Activated T-helper 17 cell treated with anti-CD3 and anti-CD28 coated beads, Interleukin-2, amount 50 U/mL, for 72 hours (primary cell): ENCODE results near the gene USP38. TPM values are rescaled to one million over a fixed set of nuclear protein-coding genes. Genes with fewer than 3 reads are reported as not detected.
A peak's percentile ranks its signal among the peaks of the same experiment; 100 is the strongest.
"Not testable (repeated sequence)": the region's sequence is repeated elsewhere in the genome, so short reads cannot be mapped to it uniquely, and the experiment has no call there.

Experiments
- ATAC-seq: fragments of 150-1000 bp; cut with Tn5 transposase; replicated peaks from 2 replicates; pipeline ENCODE4 v1.10.0; 2021; ENCODE audit warnings: mild to moderate bottlenecking, moderate library complexity
- H3K27ac Mint-ChIP-seq: one replicate; pipeline ENCODE4 v1.8.0; 2022; ENCODE audit warnings: mixed read lengths
- H3K27me3 Mint-ChIP-seq: one replicate; pipeline ENCODE4 v1.8.0; 2022; ENCODE audit warnings: mixed read lengths
- H3K36me3 Mint-ChIP-seq: one replicate; pipeline ENCODE4 v1.8.0; 2022; ENCODE audit warnings: low read depth, mild to moderate bottlenecking, mixed read lengths
- H3K4me1 Mint-ChIP-seq: one replicate; pipeline ENCODE4 v1.8.0; 2022; ENCODE audit warnings: mixed read lengths
- H3K4me3 Mint-ChIP-seq: one replicate; pipeline ENCODE4 v1.8.0; 2022; ENCODE audit warnings: mild to moderate bottlenecking, mixed read lengths
- H3K9me3 Mint-ChIP-seq: one replicate; pipeline ENCODE4 v1.8.0; 2022; ENCODE audit warnings: mixed read lengths
- total RNA-seq, 2 donors: library from RNA; stranded (reverse); gene quantifications; one replicate each; pipeline ENCODE4 v1.2.3, GENCODE V29; 2022

Gene USP38
- total RNA-seq: 10 to 100 TPM; 15.1 to 22.2 TPM

GRCh38 chr4:143184503-143185252, at the start of gene USP38:
Gene USP38, plus strand, starts transcription at chr4:143184917. Its CDS starts 534 bp downstream, at chr4:143185451.
- no peaks in the 10 kb centered on the region for H3K27me3 Mint-ChIP-seq
- no peaks in the 10 kb centered on the region for H3K9me3 Mint-ChIP-seq
- ATAC-seq: peak; percentile 93
- peaks cover 31% of the 10 kb centered on the region for H3K4me1 Mint-ChIP-seq
- peaks cover 46% of the 10 kb centered on the region for H3K36me3 Mint-ChIP-seq
- H3K4me3 Mint-ChIP-seq: peak within 1 kb of the TSS; percentile 99
- H3K27ac Mint-ChIP-seq: peak within 1 kb of the TSS; percentile 100

- no peak for ATAC-seq
- Mint-ChIP-seq H3K27ac (no peak overlapping the region), H3K9me3 (no peaks in the 10 kb centered on the region), H3K36me3 (no peaks in the 10 kb centered on the region), H3K27me3 (peaks cover 14% of the 10 kb centered on the region), H3K4me3 (no peak overlapping the region), H3K4me1 (no peaks in the 10 kb centered on the region)
Observed at GRCh38 chr4:143135358-143135757, 49.4 kb upstream of the USP38 start.

GRCh38 chr4:143140696-143141095, 44.0 kb upstream of the USP38 start:
- ATAC-seq: no peak
- Mint-ChIP-seq H3K36me3 (no peaks in the 10 kb centered on the region), H3K4me1 (no peaks in the 10 kb centered on the region), H3K9me3 (peaks cover 4% of the 10 kb centered on the region), H3K27ac (no peak overlapping the region), H3K27me3 (peaks cover 18% of the 10 kb centered on the region), H3K4me3 (no peak overlapping the region)

- H3K9me3 Mint-ChIP-seq: peaks cover 9% of the 10 kb centered on the region
- no peaks in the 10 kb centered on the region for H3K36me3 Mint-ChIP-seq
- no peak overlapping the region for H3K27ac Mint-ChIP-seq
- H3K27me3 Mint-ChIP-seq: peaks cover 3% of the 10 kb centered on the region
- H3K4me3 Mint-ChIP-seq: no peak overlapping the region
- no peaks in the 10 kb centered on the region for H3K4me1 Mint-ChIP-seq
- no peak for ATAC-seq
Observed at GRCh38 chr4:143148521-143148920, 36.2 kb upstream of the USP38 start.

- no peak for ATAC-seq
- Mint-ChIP-seq H3K4me1 (no peaks in the 10 kb centered on the region), H3K27ac (no peak overlapping the region), H3K4me3 (no peak overlapping the region), H3K9me3 (peaks cover 19% of the 10 kb centered on the region), H3K27me3 (peaks cover 3% of the 10 kb centered on the region), H3K36me3 (no peaks in the 10 kb centered on the region)
Observed at GRCh38 chr4:143156853-143157252, 27.9 kb upstream of the USP38 start.

GRCh38 chr4:143163614-143164013, 21.1 kb upstream of the USP38 start:
- ATAC-seq: no peak
- H3K27me3 Mint-ChIP-seq: no peaks in the 10 kb centered on the region

GRCh38 chr4:143166722-143167121, 18.0 kb upstream of the USP38 start:
- H3K4me3 Mint-ChIP-seq, H3K9me3 Mint-ChIP-seq, H3K27ac Mint-ChIP-seq, H3K36me3 Mint-ChIP-seq, H3K4me1 Mint-ChIP-seq, ATAC-seq, H3K27me3 Mint-ChIP-seq: not testable (repeated sequence)

More at GRCh38 chr4:143163614-143164013, 21.1 kb upstream of the USP38 start:
- Mint-ChIP-seq H3K4me1 (no peaks in the 10 kb centered on the region), H3K9me3 (peaks cover 4% of the 10 kb centered on the region), H3K27ac (no peak overlapping the region), H3K4me3 (no peak overlapping the region), H3K36me3 (peaks cover 6% of the 10 kb centered on the region)

- no peaks in the 10 kb centered on the region for H3K27me3 Mint-ChIP-seq
- H3K4me1 Mint-ChIP-seq: peaks cover 6% of the 10 kb centered on the region
- H3K9me3 Mint-ChIP-seq: peaks cover 14% of the 10 kb centered on the region
- H3K4me3 Mint-ChIP-seq: no peak overlapping the region
- H3K27ac Mint-ChIP-seq: no peak overlapping the region
- ATAC-seq: no peak
- no peaks in the 10 kb centered on the region for H3K36me3 Mint-ChIP-seq
Observed at GRCh38 chr4:143178923-143179322, 5.8 kb upstream of the USP38 start.

- ATAC-seq: no peak
- H3K4me1 Mint-ChIP-seq: peaks cover 21% of the 10 kb centered on the region
- H3K27me3 Mint-ChIP-seq: no peaks in the 10 kb centered on the region
- H3K27ac Mint-ChIP-seq: peak overlapping the region; percentile 100
- peak overlapping the region; percentile 99 for H3K4me3 Mint-ChIP-seq
- H3K36me3 Mint-ChIP-seq: peaks cover 36% of the 10 kb centered on the region
- H3K9me3 Mint-ChIP-seq: peaks cover 3% of the 10 kb centered on the region
Observed at GRCh38 chr4:143183513-143184216, 1.1 kb upstream of the USP38 start.

GRCh38 chr4:143184217-143184502, 557 bp upstream of the USP38 start:
- Mint-ChIP-seq H3K27me3 (no peaks in the 10 kb centered on the region), H3K36me3 (peaks cover 41% of the 10 kb centered on the region), H3K4me1 (peaks cover 26% of the 10 kb centered on the region), H3K27ac (peak overlapping the region; percentile 100), H3K4me3 (peak overlapping the region; percentile 99), H3K9me3 (no peaks in the 10 kb centered on the region)
- peak; percentile 10 for ATAC-seq

- peaks cover 38% of the 10 kb centered on the region for H3K4me1 Mint-ChIP-seq
- peak overlapping the region; percentile 99 for H3K4me3 Mint-ChIP-seq
- peaks cover 54% of the 10 kb centered on the region for H3K36me3 Mint-ChIP-seq
- ATAC-seq: no peak
- H3K9me3 Mint-ChIP-seq: no peaks in the 10 kb centered on the region
- peak overlapping the region; percentile 100 for H3K27ac Mint-ChIP-seq
- no peaks in the 10 kb centered on the region for H3K27me3 Mint-ChIP-seq
Observed at GRCh38 chr4:143185253-143186107, 763 bp downstream of the USP38 start.

GRCh38 chr4:143186212-143186611, 1.5 kb downstream of the USP38 start:
- H3K4me3 Mint-ChIP-seq: peak overlapping the region; percentile 99
- no peak for ATAC-seq
- peak overlapping the region; percentile 100 for H3K27ac Mint-ChIP-seq
- peaks cover 42% of the 10 kb centered on the region for H3K4me1 Mint-ChIP-seq
- no peaks in the 10 kb centered on the region for H3K27me3 Mint-ChIP-seq
- peaks cover 62% of the 10 kb centered on the region for H3K36me3 Mint-ChIP-seq
- H3K9me3 Mint-ChIP-seq: no peaks in the 10 kb centered on the region

- no peaks in the 10 kb centered on the region for H3K27me3 Mint-ChIP-seq
- ATAC-seq: no peak
- peaks cover 66% of the 10 kb centered on the region for H3K36me3 Mint-ChIP-seq
- peak overlapping the region; percentile 100 for H3K27ac Mint-ChIP-seq
- H3K9me3 Mint-ChIP-seq: no peaks in the 10 kb centered on the region
- peaks cover 42% of the 10 kb centered on the region for H3K4me1 Mint-ChIP-seq
- peak overlapping the region; percentile 99 for H3K4me3 Mint-ChIP-seq
Observed at GRCh38 chr4:143186649-143187048, 1.9 kb downstream of the USP38 start.
